ENCODE data around the gene RAB27B.

- TF ChIP-seq ZFP3 (CRISPR knock-in tag; IDR thresholded peaks at IDR 0.05) (no peak), ARNTL (CRISPR knock-in tag; IDR thresholded peaks at IDR 0.05; ENCODE audit: borderline replicate concordance, low read depth) (no peak), PATZ1 (CRISPR knock-in tag; IDR thresholded peaks at IDR 0.05; ENCODE audit: borderline replicate concordance) (no peak), ZC3H10 (CRISPR knock-in tag; IDR thresholded peaks at IDR 0.05) (no peak), ZNF565 (CRISPR knock-in tag; conservative IDR thresholded peaks at IDR 0.05; ENCODE audit: low read depth) (no peak), BACH2 (CRISPR knock-in tag; IDR thresholded peaks at IDR 0.05; ENCODE audit: borderline replicate concordance) (no peak), ZNF8 (CRISPR knock-in tag; IDR thresholded peaks at IDR 0.05) (no peak), TOX (CRISPR knock-in tag; IDR thresholded peaks at IDR 0.05; ENCODE audit: borderline replicate concordance) (no peak)
These were observed 53.0 kb downstream of the RAB27B start for GRCh38 chr18:54881229-54881768.

Measured in SK-N-SH treated with all-trans-retinoic acid at 6 μM for 48 hours (cell line).